HG03354 (cell line): Measurements from ENCODE around the gene HOXA3.

Experiments used
- ATAC-seq: cut with Tn5 transposase; IDR thresholded peaks from one replicate; pipeline ENCODE4 v1.9.1; 2021; ENCODE audit warnings: mild to moderate bottlenecking; ENCODE audit not compliant: unreplicated experiment, poor library complexity, severe bottlenecking

Gene HOXA3

GRCh38 chr7:27098578-27099451 is 53.6 kb downstream of the HOXA3 start:
- no peak for ATAC-seq

- ATAC-seq = no peak
Observed at GRCh38 chr7:27097686-27098577, 54.5 kb downstream of the HOXA3 start.

DNA sequence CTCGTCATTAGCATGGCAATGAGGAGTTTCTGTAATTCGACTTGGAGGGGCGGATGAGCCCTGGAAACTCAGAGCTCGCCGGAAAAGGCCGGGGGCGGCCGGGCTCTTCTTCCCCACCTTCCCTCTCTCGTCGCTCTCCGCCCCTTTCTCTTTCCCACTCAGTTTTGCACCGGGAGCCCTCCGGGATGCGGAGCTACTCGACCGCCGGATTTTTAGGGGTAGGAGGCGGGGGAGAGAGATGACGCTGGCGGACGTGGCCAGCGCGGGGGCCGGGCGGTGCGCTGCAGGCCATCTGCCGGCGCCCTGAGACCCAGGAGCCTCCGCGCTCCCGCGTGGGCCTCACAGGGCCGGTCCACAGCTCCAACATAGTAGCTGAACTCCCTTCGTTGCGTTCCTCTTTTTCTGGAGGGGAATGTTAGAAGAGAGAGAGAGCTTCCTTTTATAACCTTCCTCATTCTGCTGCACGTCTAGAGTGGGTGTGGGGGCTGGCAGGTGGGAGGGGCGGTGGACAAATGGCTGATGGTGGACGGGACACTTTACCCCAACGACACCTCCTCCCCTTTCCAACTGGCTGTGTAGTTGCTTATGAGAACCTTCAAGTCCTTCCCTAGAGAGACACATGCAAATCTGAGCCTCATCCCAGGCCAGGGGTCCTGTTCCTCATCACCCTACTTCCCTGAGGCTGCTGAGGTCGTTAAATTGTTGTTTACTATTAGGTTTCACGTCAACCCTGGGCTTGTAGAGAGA is 55.4 kb downstream of the HOXA3 start:
- ATAC-seq = no peak

DNA sequence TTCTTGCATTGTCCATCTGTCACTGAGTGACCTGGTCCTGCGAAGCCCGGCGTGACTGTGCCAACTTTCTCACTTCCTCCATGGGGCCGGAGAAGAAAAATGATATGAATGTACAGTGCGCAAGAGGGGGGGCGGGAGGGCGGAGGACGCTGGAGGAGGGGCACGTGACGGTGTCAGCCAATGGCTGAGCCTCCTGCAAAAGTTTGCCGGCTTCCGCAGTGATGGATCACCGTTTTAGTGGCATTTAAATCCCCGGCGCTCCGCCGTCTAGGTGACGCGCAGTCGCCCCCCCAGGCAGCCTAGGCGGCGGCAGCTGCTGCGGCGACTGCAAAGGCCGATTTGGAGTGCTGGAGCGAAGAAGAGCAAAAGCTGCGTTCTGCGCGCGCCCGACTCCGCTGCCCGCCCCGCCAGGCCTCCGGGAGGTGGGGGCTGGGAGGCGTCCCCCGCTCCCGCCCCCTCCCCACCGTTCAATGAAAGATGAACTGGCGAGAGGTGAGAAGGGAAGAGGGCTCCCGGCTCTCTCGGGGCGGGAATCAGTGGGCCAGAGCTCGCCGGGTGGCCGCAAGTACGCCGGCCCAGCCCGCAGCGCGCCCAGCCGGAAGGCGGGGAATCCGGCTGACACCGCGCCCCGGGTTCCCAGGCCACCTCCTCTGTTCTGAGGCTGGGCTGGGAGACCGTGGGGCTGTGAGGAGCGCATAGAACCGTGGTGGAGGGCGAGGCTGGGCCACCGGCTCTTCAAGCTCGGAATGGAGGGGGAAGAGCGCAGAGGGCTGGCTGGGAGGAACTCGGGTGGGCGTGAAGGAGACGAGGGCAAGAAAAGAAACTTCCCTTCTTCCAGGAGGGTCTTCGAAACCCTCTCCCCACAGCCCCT is 56.3 kb downstream of the HOXA3 start, which contains the start of gene HOXA1:
HOXA1 (minus strand) TSS at position 104 of the 871 bp plus-strand sequence; CDS start at position 16, 88 bp downstream.
- peak; percentile 92 for ATAC-seq

GRCh38 chr7:27095050-27095896 is 57.1 kb downstream of the HOXA3 start:
- peak; percentile 12 for ATAC-seq

DNA sequence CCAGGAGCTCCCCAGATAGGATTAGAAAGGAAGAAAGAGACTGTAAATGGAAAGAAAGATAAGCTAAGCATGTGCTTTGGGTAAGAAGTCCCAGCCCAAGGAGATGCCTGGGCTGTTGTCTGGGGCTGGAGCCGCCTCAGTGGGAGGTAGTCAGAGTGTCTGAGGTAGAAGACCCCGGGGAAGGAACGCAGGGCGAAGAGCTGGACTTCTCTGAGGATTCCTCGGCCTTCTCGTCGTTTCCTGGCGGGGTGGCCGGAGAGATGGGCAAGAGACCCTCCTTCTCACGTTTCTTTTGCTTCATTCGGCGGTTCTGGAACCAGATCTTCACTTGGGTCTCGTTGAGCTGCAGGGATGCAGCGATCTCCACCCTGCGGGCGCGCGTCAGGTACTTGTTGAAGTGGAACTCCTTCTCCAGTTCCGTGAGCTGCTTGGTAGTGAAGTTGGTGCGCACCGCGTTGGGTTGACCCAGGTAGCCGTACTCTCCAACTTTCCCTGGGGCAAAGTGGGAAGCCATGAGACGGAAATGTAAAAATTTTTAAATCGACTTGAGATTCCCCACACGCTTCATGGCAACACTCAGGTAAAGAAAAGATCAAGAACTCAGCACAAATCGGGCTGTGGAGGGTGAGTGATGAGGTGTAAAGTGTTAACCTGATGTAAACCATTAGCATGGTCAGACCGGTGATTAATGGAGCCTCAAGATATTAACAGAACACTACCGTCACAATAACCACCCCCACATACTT is 57.9 kb downstream of the HOXA3 start:
- ATAC-seq = no peak

DNA sequence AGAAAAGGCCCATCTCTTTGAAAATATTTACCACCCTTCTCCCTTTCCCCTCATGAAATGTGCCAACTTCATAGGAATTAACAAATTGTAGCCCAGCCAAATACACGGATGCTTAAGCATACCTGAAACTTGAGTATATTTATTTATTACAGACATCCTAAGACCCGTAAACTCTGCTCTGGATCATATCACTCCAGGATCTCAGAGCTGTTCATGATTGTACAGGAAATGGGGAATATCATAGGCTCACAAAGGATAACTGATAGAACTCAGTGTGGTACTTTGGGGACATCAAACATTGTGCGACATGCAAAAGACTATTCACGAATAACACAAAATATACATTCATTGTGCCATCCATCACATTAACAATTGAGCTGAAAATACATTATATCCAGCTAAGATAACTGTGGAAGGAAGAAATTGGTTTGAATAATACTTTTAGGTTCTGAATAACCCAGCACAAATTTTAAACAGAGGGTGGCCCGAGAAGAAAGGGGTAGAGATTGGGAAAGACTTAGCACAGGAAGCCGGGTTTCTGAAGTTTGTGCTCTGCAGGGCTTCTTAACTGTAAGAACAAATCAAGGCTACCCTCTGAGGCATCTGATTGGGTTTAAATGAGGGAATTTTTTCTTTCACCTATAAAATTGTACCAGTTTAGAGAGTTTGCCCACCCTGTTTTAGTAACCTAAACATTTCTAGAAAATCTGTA is 59.0 kb downstream of the HOXA3 start:
- ATAC-seq = no peak

GRCh38 chr7:27092819-27093110 is 59.6 kb downstream of the HOXA3 start:
- ATAC-seq = no peak

- no peak for ATAC-seq
Observed at GRCh38 chr7:27091941-27092818, 60.2 kb downstream of the HOXA3 start.

- ATAC-seq = no peak
Observed at GRCh38 chr7:27091105-27091504, 61.3 kb downstream of the HOXA3 start.

GRCh38 chr7:27088002-27088922 is 64.1 kb downstream of the HOXA3 start:
- ATAC-seq = no peak

DNA sequence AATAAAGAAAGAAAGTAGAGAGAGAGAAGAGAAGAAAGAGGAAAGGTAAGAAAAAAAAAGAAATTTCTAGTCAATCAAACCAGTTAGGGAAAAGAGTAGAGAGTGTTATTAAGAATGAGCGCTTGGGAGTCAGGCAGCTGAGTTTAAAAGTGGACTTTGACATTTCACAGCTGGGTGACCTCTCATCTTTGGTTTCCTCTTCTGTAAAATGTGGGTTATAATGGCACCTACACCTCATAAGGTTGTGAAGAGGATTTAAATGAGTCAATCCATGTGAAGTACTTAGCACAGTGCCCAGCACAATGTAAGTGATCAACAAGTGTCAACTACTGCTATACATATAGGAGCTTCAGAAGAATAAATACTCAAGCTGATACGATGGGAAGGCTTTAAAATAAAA is 68.7 kb downstream of the HOXA3 start:
- no peak for ATAC-seq

- no peak for ATAC-seq
Observed at GRCh38 chr7:27082171-27082570, 70.2 kb downstream of the HOXA3 start.

GRCh38 chr7:27080844-27081436 is 71.4 kb downstream of the HOXA3 start:
- no peak for ATAC-seq
